SK-N-SH treated with all-trans-retinoic acid at 6 μM for 48 hours (cell line): ENCODE results near the gene TBKBP1.
A peak's percentile ranks its signal among the peaks of the same experiment; 100 is the strongest.

Experiments
- ARNTL ChIP-seq: fragments of 450-650 bp; formaldehyde crosslinking; IDR thresholded peaks from 2 replicates; pipeline ENCODE4 v1.5.0; 2020; ENCODE audit warnings: low read depth, mild to moderate bottlenecking, moderate library complexity, borderline replicate concordance
- BACH2 ChIP-seq: fragments of 250-450 bp; sonication (Bioruptor Pico); IDR thresholded peaks from 2 replicates; pipeline ENCODE4 v1.9.0; 2021; ENCODE audit warnings: mild to moderate bottlenecking, borderline replicate concordance
- CSDC2 ChIP-seq: fragments of 250-450 bp; sonication (Bioruptor Pico); IDR thresholded peaks from 2 replicates; pipeline ENCODE4 v1.5.0; 2020; ENCODE audit warnings: mild to moderate bottlenecking, moderate library complexity
- CSRNP3 ChIP-seq: fragments of 250-450 bp; sonication (Bioruptor Pico); IDR thresholded peaks from 2 replicates; pipeline ENCODE4 v1.5.1; 2021; ENCODE audit warnings: mild to moderate bottlenecking, moderate library complexity
- GLIS3 ChIP-seq: fragments of 250-450 bp; sonication (Bioruptor Pico); IDR thresholded peaks from 2 replicates; pipeline ENCODE4 v1.5.0; 2020; ENCODE audit warnings: mild to moderate bottlenecking, moderate library complexity
- ISL1 ChIP-seq: fragments of 250-450 bp; sonication (Bioruptor Pico); IDR thresholded peaks from 2 replicates; pipeline ENCODE4 v2.1.2; 2022; ENCODE audit warnings: mild to moderate bottlenecking, moderate library complexity
- POU6F1 ChIP-seq: fragments of 250-450 bp; sonication (Bioruptor Pico); IDR thresholded peaks from 2 replicates; pipeline ENCODE4 v1.8.0; 2021; ENCODE audit warnings: low read depth, mild to moderate bottlenecking, moderate library complexity, borderline replicate concordance
- PPARA ChIP-seq: fragments of 250-450 bp; sonication (Bioruptor Pico); IDR thresholded peaks from 2 replicates; pipeline ENCODE4 v1.5.0; 2020; ENCODE audit warnings: mild to moderate bottlenecking, borderline replicate concordance
- SNAI2 ChIP-seq: fragments of 250-450 bp; sonication (Bioruptor Pico); IDR thresholded peaks from 2 replicates; pipeline ENCODE4 v1.5.0; 2020; ENCODE audit warnings: mild to moderate bottlenecking, moderate library complexity
- ZFP30 ChIP-seq: fragments of 450-650 bp; formaldehyde crosslinking; IDR thresholded peaks from 2 replicates; pipeline ENCODE4 v1.5.0; 2022; ENCODE audit warnings: mild to moderate bottlenecking, moderate library complexity
- ZNF8 ChIP-seq: fragments of 450-650 bp; formaldehyde crosslinking; IDR thresholded peaks from 2 replicates; pipeline ENCODE4 v1.5.0; 2020; ENCODE audit warnings: mild to moderate bottlenecking, moderate library complexity

- TF ChIP-seq ARNTL: no peak
- TF ChIP-seq ISL1 (CRISPR knock-in tag): no peak
- TF ChIP-seq CSDC2 (CRISPR knock-in tag): no peak
- TF ChIP-seq BACH2 (CRISPR knock-in tag): no peak
- no peak for TF ChIP-seq SNAI2 (CRISPR knock-in tag)
- TF ChIP-seq GLIS3 (CRISPR knock-in tag): no peak
- 0 out of 2 replicates have a peak, but pooled peaks have one; percentile 0 for TF ChIP-seq CSRNP3
- no peak for TF ChIP-seq ZNF8 (CRISPR knock-in tag)
- TF ChIP-seq POU6F1 (CRISPR knock-in tag): no peak
- no peak for TF ChIP-seq ZFP30 (CRISPR knock-in tag)
- TF ChIP-seq PPARA (CRISPR knock-in tag): no peak
Observed at GRCh38 chr17:47664624-47664941, 29.4 kb upstream of the TBKBP1 start.
